Skeletal muscle satellite cell (primary cell): ENCODE measurements around the gene SPTB.
A peak's percentile ranks its signal among the peaks of the same experiment; 100 is the strongest.

Experiments
- H3K27me3 ChIP-seq: 2 replicates; pipeline ENCODE4 v1.7.0; 2013; ENCODE audit warnings: low read length; ENCODE audit not compliant: control insufficient read depth, insufficient read depth
- H3K36me3 ChIP-seq: 2 replicates; pipeline ENCODE4 v1.7.0; 2013; ENCODE audit warnings: mild to moderate bottlenecking, control low read depth, low read length; ENCODE audit not compliant: insufficient read depth
- H3K4me1 ChIP-seq: 2 replicates; pipeline ENCODE4 v1.7.0; 2013; ENCODE audit warnings: low read length; ENCODE audit not compliant: control insufficient read depth, insufficient read depth
- H3K4me2 ChIP-seq: 2 replicates; pipeline ENCODE4 v1.7.0; 2013; ENCODE audit warnings: mild to moderate bottlenecking, low read length
- H3K4me3 ChIP-seq: 2 replicates; pipeline ENCODE4 v1.7.0; 2013; ENCODE audit warnings: low read length
- H3K9ac ChIP-seq: 2 replicates; pipeline ENCODE4 v1.7.0; 2013; ENCODE audit warnings: mild to moderate bottlenecking, low read depth, low read length, moderate library complexity
- H3K9me3 ChIP-seq: replicated peaks from 2 replicates; pipeline ENCODE4 v1.7.0; 2013; ENCODE audit warnings: mild to moderate bottlenecking, control low read depth, low read length

Gene SPTB

DNA sequence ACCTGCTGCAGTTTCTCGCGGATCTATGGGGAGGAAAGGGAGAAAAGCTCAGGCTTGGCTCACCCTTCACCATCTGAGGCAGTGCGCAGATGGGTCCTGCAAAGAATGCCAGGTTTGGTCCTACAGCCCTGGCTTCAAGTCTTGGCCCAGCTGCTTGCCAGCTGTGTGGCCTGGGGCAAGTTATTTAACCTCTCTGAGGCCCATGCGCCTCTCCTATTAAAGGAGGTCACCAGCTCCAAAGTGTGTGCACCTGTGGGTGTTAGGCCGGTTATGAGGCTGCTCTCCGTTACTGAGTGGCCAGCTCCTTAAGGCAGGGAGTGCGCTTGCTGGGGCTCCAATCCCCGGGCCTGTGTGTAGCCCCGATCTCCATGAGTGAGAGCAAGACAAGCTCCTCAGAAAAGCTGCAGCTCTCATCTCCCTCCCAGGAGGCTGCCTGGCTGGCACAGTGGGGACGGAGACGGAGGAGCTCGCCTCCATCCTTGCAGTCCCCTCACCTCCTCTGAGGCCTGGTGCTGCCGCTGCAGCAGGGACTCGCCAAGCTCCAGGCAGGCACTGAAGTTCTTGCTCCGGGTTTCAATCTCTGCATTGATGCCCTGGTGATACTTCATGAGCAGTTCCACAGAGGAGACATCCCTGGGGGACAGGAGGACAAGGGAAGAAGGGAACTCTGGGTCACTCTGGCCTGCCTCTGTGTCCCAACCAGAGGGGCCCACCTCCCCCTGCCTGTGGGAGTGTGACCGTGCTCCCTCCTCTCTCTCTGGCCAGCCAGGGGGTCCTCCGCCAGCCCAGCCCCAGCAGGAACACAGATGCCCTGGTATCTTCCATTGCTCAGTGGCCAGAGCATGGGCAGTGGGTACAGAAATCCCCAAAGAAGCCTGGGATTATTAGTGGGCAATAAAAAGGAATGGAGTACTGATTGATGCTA, 110.3 kb downstream of the SPTB start:
- Histone ChIP-seq H3K9ac (no peak overlapping the region), H3K36me3 (no peaks in the 10 kb centered on the region), H3K4me2 (no peak overlapping the region)

DNA sequence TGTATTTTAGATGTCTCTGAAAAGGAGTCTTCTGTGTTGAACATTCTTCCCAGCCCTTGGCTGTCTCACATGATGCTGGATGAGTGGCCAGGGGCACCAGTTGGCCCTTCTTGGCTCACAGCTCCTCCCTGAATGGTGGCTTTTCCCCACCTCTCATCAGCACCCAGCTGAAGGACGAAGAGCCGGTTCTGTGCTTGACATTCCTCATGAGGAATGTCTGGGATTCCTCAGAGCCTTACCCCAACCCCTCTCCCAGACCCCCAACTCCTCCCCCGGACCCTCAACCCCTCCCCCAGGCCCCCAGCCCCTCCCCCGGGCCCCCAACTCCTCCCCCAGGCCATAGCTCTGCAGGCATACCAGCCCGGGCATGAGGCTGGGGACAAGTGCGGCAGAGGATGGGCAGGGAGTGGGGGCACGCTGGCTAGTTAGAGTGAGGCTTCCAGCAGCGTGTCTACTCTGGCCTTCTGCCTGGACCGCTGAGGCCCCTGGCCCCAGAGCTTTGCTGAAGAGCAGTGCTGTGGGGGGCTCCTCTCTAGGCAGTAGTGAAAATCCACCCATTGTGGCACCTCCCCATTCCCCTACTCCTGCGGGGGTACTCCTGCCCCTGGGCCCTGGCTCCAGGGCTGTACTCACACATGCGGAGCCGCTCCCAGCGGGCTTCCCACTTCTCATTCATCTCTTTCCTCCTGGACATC, 111.2 kb downstream of the SPTB start:
- H3K4me3 ChIP-seq: no peak overlapping the region
- no peak overlapping the region for H3K9ac ChIP-seq
- H3K36me3 ChIP-seq: no peaks in the 10 kb centered on the region
- H3K4me2 ChIP-seq: no peak overlapping the region
- peaks cover 8% of the 10 kb centered on the region for H3K4me1 ChIP-seq
- H3K27me3 ChIP-seq: peaks cover 18% of the 10 kb centered on the region
- no peaks in the 10 kb centered on the region for H3K9me3 ChIP-seq

More for the DNA sequence above, 110.3 kb downstream of the SPTB start:
- H3K9me3 ChIP-seq: no peaks in the 10 kb centered on the region
- no peak overlapping the region for H3K4me3 ChIP-seq
- H3K27me3 ChIP-seq: peaks cover 18% of the 10 kb centered on the region
- peaks cover 4% of the 10 kb centered on the region for H3K4me1 ChIP-seq

DNA sequence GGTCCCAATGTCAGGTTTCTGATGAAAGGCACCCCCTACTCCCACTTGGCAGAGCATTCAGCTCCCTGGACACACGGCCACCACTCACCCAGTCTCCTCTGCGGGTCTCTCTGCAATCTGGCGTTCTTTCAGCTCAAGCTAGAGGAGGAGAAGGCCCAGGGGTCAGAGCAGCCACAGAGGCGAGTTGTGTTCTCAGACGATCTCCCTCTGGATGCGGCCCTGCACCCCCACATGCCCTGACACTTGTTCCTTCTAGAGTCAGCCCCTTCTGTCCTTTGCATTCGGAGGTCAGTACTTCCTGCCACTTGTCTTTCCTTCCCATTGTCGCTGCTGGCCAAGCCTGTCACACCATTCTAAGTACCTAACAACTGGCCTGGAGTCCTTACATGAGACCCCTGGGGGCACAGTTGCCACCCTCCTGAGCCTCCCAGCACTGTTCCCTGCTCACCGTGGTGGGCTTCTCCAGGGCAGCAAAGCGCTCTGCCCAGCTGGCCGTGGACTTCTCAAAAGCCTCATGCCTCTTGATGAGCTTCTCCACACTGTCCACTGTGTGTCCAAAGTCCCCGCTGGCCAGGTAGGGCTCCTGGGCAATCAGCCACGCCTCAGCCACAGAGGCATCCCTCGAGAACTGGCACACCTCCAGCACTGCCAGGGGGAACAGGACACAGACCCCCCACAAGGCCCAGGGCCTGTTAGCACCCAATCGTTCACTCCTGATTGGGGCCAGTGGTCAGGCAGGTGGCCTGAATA, 112.3 kb downstream of the SPTB start:
- Histone ChIP-seq H3K36me3 (no peaks in the 10 kb centered on the region), H3K4me2 (no peak overlapping the region), H3K9me3 (no peaks in the 10 kb centered on the region), H3K9ac (no peak overlapping the region), H3K27me3 (peaks cover 18% of the 10 kb centered on the region), H3K4me3 (no peak overlapping the region), H3K4me1 (peaks cover 12% of the 10 kb centered on the region)

DNA sequence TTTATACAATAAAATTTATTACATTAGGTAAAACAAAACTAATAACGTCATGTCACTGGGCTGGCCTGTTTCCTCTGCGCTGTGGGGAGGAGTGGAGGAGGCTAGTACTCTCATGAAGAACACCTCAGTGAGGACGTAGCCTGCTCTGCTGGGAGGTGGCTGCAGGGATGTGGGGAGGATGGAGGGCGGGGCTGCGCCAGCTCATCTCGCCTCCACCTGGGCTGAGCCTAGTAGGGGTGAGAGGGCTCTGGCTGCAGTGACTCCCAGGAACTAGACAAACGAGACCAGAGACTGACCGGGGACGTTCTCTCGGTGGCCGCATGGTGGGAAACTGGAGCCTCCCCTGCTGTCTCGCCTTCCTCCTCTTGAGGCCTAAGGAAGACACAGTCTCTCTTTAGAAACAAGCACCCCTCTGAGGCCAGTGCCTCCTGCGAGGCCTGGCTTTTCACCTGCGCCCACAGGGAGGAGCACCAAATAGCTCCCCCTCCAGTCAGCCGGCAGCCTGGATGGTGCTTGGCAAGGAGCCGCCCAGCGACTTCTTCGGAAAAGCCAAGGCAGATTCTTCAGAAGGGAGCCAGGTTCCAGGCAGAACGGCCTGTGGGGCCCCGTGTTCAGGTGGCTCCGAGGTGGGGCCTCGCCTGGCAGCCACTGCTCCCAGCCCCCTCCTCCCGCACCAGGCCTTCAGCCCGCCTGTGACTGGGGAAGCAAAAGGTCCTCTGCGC, 113.1 kb downstream of the SPTB start:
- Histone ChIP-seq H3K4me1 (peaks cover 20% of the 10 kb centered on the region), H3K9me3 (no peaks in the 10 kb centered on the region), H3K9ac (no peak overlapping the region), H3K36me3 (no peaks in the 10 kb centered on the region), H3K27me3 (peaks cover 19% of the 10 kb centered on the region), H3K4me2 (no peak overlapping the region), H3K4me3 (no peak overlapping the region)

DNA sequence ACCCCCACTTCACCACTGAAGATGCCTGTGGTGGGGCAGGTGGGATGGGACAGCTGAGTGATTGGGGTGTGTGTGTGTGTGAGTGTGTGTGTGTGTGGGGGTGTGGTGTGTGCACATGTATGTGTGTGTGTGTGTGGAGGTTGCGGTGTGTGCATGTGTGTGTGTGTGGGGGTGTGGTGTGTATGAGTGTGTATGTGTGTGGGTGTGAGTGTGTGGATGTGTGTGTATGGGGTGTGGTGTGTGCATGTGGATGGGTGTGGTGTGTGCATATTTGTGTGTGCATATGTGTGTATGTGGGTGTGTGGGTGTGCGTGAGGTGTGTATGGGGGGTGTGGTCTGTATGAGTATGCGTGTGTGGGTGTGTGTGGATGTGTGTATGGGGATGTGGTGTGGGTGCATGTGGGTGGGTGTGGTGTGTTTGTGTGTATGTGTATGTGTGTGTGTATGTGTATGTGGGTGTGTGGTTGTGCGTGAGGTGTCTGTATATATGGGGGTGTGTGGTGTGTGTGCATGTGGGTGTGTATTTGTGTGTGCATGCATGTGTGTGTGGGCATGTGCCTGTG, 113.9 kb downstream of the SPTB start:
- H3K9me3 ChIP-seq: no peaks in the 10 kb centered on the region
- H3K9ac ChIP-seq: no peak overlapping the region
- peaks cover 24% of the 10 kb centered on the region for H3K4me1 ChIP-seq
- no peaks in the 10 kb centered on the region for H3K36me3 ChIP-seq
- H3K4me2 ChIP-seq: no peak overlapping the region
- H3K4me3 ChIP-seq: no peak overlapping the region
- peaks cover 26% of the 10 kb centered on the region for H3K27me3 ChIP-seq

DNA sequence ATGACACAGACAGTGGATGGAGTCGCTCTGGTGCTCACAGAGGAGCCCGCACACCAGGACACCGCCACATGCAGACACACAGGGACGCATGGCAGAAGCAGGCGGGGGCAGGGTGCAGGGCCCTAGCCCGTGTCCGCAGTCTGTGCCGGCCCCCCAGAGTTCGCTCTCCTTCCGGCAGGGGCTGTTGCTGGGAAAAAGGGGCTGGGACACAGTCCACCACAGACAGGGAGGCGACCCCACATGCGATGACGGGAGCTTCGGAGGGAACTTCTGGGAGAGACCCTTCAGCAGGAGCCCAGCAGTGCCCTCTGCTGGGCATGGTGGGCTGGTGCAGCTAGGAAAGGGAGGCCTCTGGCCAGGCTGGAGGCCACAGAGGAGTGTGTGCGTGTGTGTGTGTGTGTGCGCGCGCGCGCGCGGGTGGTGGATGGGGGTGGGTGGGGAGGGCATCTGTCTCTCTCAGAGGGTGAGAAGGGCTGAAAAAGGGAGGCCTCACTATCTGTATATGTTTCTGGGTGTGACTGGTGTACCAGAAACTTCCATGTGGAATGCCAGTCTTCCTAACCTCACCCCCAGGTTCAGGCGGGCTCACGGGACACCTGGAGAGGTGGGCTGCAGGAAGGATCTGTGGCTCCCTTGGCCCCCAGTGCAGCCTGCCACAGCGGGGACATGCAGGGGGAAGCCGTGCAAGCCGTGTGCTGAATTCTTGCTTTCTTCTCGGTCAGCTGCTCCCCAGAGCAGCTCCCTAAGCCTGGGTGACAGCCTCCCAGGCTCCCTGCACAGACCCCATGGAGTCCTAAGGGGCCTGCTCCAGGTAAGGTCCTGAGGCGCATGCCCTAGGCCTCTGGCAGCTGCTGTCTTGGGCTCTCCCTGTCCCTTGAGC, 114.8 kb downstream of the SPTB start:
- Histone ChIP-seq H3K9ac (peak overlapping the region; percentile 63), H3K9me3 (no peaks in the 10 kb centered on the region), H3K36me3 (no peaks in the 10 kb centered on the region), H3K27me3 (peaks cover 25% of the 10 kb centered on the region), H3K4me2 (peak overlapping the region; percentile 92), H3K4me3 (peak overlapping the region; percentile 64), H3K4me1 (peaks cover 24% of the 10 kb centered on the region)

DNA sequence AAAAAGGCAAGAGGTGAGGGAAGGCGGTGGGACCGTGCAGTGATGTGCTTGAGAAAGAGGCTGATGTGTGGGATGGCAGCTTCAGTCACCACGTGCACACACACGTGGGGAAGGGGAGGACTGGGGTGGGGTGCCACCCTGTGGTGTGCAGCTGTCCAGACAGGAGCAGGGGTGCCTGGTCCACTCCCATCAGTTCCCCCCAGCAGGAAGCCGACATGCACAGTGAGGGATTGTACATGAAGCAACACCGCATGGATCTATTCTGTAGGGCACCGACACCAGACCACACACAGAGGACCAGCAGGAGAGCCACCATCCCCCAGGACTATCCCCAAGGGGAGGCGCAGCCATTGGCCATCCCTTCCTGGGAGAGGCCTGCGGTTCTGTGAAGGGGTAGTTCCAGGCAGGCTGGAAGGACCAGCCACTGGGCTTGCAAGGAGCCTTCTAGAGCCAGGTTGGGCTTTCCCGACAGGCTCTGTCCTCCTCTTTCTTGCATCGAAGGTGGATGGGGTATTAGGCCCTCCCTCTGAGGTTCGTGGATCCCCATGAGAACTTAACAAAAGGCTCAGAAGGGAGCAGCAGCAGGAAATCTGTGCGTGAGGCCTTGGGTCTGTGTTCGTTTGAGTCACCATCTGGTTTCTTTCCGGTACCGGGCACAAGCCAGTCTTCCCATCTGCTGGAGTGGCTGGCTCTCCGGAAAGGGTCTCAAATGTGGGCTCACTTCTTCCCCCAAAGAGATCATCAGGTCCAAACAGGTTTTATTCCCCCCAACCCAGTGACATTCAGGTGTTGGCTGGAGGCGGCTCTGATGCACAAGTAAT, 115.7 kb downstream of the SPTB start:
- H3K9ac ChIP-seq: peak overlapping the region; percentile 63
- no peaks in the 10 kb centered on the region for H3K9me3 ChIP-seq
- H3K4me3 ChIP-seq: no peak overlapping the region
- H3K36me3 ChIP-seq: no peaks in the 10 kb centered on the region
- peak overlapping the region; percentile 92 for H3K4me2 ChIP-seq
- H3K4me1 ChIP-seq: peaks cover 26% of the 10 kb centered on the region
- H3K27me3 ChIP-seq: peaks cover 18% of the 10 kb centered on the region

DNA sequence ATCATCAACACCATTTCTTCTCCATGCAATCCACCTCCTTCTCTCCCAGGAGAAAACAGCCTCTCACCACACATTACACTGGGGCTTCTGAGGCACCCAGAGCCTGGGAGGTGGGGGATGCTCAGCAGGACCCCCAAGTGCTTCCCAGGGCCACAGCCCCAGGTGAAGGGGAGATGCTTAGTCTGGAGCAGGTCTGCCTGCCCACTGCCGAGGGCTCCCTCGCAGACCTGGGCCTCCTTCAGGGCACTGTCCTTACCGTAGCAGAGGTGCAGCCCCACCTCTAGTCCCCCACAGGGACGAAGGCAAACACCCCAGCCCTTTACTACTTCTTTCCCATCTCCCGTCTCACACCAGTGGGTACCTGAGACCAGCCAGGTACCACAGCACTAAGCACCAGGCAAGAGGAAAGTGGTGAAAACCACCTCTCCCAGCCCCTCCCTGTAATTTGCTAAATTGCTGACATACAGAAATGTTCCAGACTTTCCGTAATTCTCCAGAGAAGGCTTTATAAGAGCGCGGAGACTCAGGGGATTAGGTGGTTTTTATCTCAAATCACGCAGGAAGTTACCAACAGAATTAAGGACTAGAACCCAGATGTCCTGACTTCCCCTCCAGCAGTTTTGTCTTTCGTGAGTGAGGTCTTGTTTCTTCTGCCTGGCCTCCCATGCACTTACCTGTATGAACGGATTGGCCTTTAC, 116.5 kb downstream of the SPTB start:
- H3K27me3 ChIP-seq: peaks cover 14% of the 10 kb centered on the region

More for the DNA sequence above, 116.5 kb downstream of the SPTB start:
- no peak overlapping the region for H3K4me3 ChIP-seq
- H3K4me2 ChIP-seq: no peak overlapping the region
- no peaks in the 10 kb centered on the region for H3K9me3 ChIP-seq
- peaks cover 33% of the 10 kb centered on the region for H3K4me1 ChIP-seq
- no peak overlapping the region for H3K9ac ChIP-seq
- no peaks in the 10 kb centered on the region for H3K36me3 ChIP-seq
